Measurements from ENCODE around the gene MYO7A. TPM values are rescaled to one million over a fixed set of nuclear protein-coding genes. Genes with fewer than 3 reads are reported as not detected.

The MYO7A gene
- total RNA-seq, 1 donor from 2014 or later: not detected

DNA sequence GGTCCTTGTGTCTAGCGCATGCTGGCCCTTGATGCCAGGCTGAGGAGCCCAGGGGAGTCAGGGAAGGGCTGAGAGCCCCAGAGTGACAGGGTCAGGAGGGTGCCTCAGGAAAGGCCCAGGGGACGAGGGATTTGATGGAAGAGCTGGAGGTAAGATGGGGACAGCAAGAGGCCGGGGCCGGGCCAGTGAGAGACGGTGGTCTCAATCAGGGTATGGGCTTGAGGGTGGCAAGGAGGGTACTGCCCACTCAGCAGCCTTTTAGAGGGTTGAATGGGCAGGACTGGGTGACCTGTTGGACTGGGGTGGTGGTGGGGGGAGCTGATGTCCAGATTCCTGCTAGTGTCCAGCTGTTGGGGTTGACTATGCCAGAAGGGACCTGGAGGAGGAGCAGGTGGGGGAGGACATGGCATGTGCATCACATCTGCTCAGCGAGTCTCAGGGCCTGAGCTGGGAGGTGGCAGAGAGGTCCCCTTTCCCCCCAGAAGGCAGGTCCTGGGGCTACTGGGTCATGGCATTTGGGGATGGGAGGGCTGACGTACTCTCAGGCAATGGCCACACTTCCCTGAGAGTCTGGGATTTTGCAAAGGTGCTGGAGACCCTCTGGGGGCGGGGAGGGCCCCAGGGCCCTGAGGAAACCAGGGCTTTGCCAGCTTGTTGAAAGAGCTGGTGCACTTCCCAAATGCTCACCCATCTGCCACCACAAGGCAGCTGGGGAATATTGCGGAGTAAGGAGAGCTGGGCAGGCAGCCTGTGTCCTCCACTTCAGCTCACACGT lies 18.4 kb downstream of the MYO7A start:
- H3K4me3 Mint-ChIP-seq (ENCODE audit: unreplicated experiment): no peak overlapping the region
- no peaks in the 10 kb centered on the region for H3K36me3 Mint-ChIP-seq (ENCODE audit: unreplicated experiment)
- no peaks in the 10 kb centered on the region for H3K4me1 Mint-ChIP-seq (ENCODE audit: unreplicated experiment)
- H3K9me3 Mint-ChIP-seq (ENCODE audit: unreplicated experiment): no peaks in the 10 kb centered on the region
- no peak for DNase-seq (ENCODE audit: extremely low spot score, unreplicated experiment)
- no peak overlapping the region for H3K27ac Mint-ChIP-seq (ENCODE audit: unreplicated experiment)
- H3K27me3 Mint-ChIP-seq (ENCODE audit: unreplicated experiment): peaks cover 14% of the 10 kb centered on the region
- TF ChIP-seq, protein P1, sequence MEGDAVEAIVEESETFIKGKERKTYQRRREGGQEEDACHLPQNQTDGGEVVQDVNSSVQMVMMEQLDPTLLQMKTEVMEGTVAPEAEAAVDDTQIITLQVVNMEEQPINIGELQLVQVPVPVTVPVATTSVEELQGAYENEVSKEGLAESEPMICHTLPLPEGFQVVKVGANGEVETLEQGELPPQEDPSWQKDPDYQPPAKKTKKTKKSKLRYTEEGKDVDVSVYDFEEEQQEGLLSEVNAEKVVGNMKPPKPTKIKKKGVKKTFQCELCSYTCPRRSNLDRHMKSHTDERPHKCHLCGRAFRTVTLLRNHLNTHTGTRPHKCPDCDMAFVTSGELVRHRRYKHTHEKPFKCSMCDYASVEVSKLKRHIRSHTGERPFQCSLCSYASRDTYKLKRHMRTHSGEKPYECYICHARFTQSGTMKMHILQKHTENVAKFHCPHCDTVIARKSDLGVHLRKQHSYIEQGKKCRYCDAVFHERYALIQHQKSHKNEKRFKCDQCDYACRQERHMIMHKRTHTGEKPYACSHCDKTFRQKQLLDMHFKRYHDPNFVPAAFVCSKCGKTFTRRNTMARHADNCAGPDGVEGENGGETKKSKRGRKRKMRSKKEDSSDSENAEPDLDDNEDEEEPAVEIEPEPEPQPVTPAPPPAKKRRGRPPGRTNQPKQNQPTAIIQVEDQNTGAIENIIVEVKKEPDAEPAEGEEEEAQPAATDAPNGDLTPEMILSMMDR (IDR thresholded peaks at IDR 0.05): no peak

DNA sequence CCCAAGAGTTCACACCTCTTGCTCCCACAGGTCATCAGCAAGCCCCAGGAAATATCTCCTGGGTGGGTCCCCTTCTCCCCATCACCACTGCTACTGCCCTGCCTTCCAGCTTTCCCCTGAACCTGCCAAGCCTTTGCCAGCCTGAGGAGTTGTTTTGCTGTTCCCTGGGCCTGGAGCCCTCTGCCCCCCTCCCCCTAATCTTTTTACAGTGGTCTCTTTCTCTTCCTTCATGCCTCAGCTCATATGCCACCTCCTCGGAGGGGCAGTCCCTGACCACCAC lies 18.9 kb downstream of the MYO7A start:
- TF ChIP-seq, protein P1 (IDR thresholded peaks at IDR 0.05): no peak
- Mint-ChIP-seq H3K4me1 (ENCODE audit: unreplicated experiment) (no peaks in the 10 kb centered on the region), H3K27me3 (ENCODE audit: unreplicated experiment) (peaks cover 14% of the 10 kb centered on the region), H3K27ac (ENCODE audit: unreplicated experiment) (no peak overlapping the region), H3K9me3 (ENCODE audit: unreplicated experiment) (no peaks in the 10 kb centered on the region), H3K4me3 (ENCODE audit: unreplicated experiment) (no peak overlapping the region), H3K36me3 (ENCODE audit: unreplicated experiment) (no peaks in the 10 kb centered on the region)
- no peak for DNase-seq (ENCODE audit: extremely low spot score, unreplicated experiment)

- Mint-ChIP-seq H3K4me1 (ENCODE audit: unreplicated experiment) (peaks cover under 1% of the 10 kb centered on the region), H3K27me3 (ENCODE audit: unreplicated experiment) (peaks cover 14% of the 10 kb centered on the region), H3K36me3 (ENCODE audit: unreplicated experiment) (no peaks in the 10 kb centered on the region), H3K27ac (ENCODE audit: unreplicated experiment) (no peak overlapping the region), H3K4me3 (ENCODE audit: unreplicated experiment) (no peak overlapping the region), H3K9me3 (ENCODE audit: unreplicated experiment) (no peaks in the 10 kb centered on the region)
- no peak for DNase-seq (ENCODE audit: extremely low spot score, unreplicated experiment)
- TF ChIP-seq, protein P1 (IDR thresholded peaks at IDR 0.05): no peak
Measured at GRCh38 chr11:77147668-77148321, 19.7 kb downstream of the MYO7A start.

DNA sequence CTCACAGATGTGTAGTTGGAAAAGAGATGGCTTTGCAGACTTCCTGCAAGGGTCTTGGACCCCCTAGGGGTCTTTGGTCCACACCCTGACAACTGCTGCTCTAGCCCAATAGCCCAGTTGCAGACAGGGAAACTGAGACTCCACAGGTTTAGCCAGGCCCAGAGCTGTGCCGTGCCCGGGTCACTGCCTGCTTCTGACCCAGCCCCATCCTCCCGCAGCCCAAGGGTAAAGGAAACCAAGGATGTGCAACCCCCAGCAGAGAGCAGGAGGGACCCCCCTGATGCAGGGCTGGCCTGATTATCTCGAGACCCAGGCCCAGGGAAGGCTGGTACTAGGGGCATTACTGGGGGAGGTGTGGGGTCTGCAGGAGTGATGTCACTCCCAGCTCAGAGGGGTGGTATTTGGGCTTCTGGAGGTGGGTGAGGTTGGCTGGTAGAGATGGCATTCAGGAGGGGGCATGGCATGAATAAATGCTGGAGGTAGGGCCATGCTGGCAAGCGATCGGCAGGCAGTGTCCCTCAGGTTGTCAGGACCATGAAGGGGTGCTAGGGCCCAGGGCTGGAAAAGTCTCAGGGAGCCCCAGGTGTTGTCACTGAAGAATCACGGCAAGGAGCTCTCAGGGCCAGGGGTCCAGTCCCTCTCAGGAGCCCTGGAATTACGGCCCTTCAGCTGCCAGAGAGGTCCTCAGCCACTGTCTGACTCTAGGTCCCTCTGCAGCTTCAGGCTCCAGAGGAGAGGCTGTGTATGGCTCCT lies 21.1 kb downstream of the MYO7A start:
- Mint-ChIP-seq H3K27ac (ENCODE audit: unreplicated experiment) (no peak overlapping the region), H3K4me3 (ENCODE audit: unreplicated experiment) (no peak overlapping the region), H3K4me1 (ENCODE audit: unreplicated experiment) (peaks cover 3% of the 10 kb centered on the region), H3K9me3 (ENCODE audit: unreplicated experiment) (no peaks in the 10 kb centered on the region), H3K27me3 (ENCODE audit: unreplicated experiment) (peaks cover 18% of the 10 kb centered on the region), H3K36me3 (ENCODE audit: unreplicated experiment) (no peaks in the 10 kb centered on the region)
- DNase-seq (ENCODE audit: extremely low spot score, unreplicated experiment): no peak
- TF ChIP-seq, protein P1 (IDR thresholded peaks at IDR 0.05): no peak
